ENCODE results near the gene SMIM41.

- no peak for TF ChIP-seq TAF1 (IDR thresholded peaks at IDR 0.05; ENCODE audit: borderline replicate concordance, insufficient read depth, low read length)
- TF ChIP-seq, protein P1, sequence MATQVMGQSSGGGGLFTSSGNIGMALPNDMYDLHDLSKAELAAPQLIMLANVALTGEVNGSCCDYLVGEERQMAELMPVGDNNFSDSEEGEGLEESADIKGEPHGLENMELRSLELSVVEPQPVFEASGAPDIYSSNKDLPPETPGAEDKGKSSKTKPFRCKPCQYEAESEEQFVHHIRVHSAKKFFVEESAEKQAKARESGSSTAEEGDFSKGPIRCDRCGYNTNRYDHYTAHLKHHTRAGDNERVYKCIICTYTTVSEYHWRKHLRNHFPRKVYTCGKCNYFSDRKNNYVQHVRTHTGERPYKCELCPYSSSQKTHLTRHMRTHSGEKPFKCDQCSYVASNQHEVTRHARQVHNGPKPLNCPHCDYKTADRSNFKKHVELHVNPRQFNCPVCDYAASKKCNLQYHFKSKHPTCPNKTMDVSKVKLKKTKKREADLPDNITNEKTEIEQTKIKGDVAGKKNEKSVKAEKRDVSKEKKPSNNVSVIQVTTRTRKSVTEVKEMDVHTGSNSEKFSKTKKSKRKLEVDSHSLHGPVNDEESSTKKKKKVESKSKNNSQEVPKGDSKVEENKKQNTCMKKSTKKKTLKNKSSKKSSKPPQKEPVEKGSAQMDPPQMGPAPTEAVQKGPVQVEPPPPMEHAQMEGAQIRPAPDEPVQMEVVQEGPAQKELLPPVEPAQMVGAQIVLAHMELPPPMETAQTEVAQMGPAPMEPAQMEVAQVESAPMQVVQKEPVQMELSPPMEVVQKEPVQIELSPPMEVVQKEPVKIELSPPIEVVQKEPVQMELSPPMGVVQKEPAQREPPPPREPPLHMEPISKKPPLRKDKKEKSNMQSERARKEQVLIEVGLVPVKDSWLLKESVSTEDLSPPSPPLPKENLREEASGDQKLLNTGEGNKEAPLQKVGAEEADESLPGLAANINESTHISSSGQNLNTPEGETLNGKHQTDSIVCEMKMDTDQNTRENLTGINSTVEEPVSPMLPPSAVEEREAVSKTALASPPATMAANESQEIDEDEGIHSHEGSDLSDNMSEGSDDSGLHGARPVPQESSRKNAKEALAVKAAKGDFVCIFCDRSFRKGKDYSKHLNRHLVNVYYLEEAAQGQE (IDR thresholded peaks at IDR 0.05; ENCODE audit: insufficient read depth in 1 of 2, low read depth in 2 of 2, low read length in 2 of 2) = no peak
- TF ChIP-seq POLR2AphosphoS5 (IDR thresholded peaks at IDR 0.05; ENCODE audit: low read depth, low read length) = no peak
Observed at GRCh38 chr12:52058631-52059361, 20.7 kb upstream of the SMIM41 start.

Data from PFSK-1 (cell line).